HEK293 (cell line): ENCODE measurements around the gene HOXA3.
A peak's percentile ranks its signal among the peaks of the same experiment; 100 is the strongest.

Experiments
- FEZF1 ChIP-seq: fragments of 450-650 bp; formaldehyde crosslinking; IDR thresholded peaks from 2 replicates; pipeline ENCODE4 v1.5.1; 2016; ENCODE audit warnings: missing biosample characterization, missing genetic modification characterization
- GLIS2 ChIP-seq: fragments of 450-650 bp; formaldehyde crosslinking; IDR thresholded peaks from 2 replicates; pipeline ENCODE4 v1.5.1; 2016; ENCODE audit warnings: missing biosample characterization, missing genetic modification characterization
- HOXA7 ChIP-seq: sonication (generic); formaldehyde crosslinking; IDR thresholded peaks from 2 replicates; pipeline ENCODE4 v1.8.1; 2022; ENCODE audit warnings: missing genetic modification reagents, borderline replicate concordance
- MYNN ChIP-seq: fragments of 450-650 bp; formaldehyde crosslinking; IDR thresholded peaks from 2 replicates; pipeline ENCODE4 v1.5.1; 2016; ENCODE audit warnings: missing biosample characterization, missing genetic modification characterization, borderline replicate concordance
- MZF1 ChIP-seq: fragments of 450-650 bp; formaldehyde crosslinking; IDR thresholded peaks from 2 replicates; pipeline ENCODE4 v1.5.1; 2017; ENCODE audit warnings: missing biosample characterization, missing genetic modification characterization, borderline replicate concordance
- WT1 ChIP-seq: fragments of 450-650 bp; formaldehyde crosslinking; IDR thresholded peaks from 2 replicates; pipeline ENCODE4 v1.5.1; 2016; ENCODE audit warnings: missing biosample characterization, missing genetic modification characterization
- ZBTB17 ChIP-seq: fragments of 450-650 bp; formaldehyde crosslinking; IDR thresholded peaks from 2 replicates; pipeline ENCODE4 v1.5.1; 2016; ENCODE audit warnings: missing biosample characterization, missing genetic modification characterization
- ZEB2 ChIP-seq: fragments of 450-650 bp; formaldehyde crosslinking; IDR thresholded peaks from 2 replicates; pipeline ENCODE4 v1.5.1; 2016; ENCODE audit warnings: missing biosample characterization, missing genetic modification characterization
- ZFHX2 ChIP-seq: fragments of 450-650 bp; formaldehyde crosslinking; conservative IDR thresholded peaks from 2 replicates; pipeline ENCODE4 v1.5.1; 2016; ENCODE audit warnings: missing biosample characterization, missing genetic modification characterization
- ZFP3 ChIP-seq: fragments of 450-650 bp; formaldehyde crosslinking; IDR thresholded peaks from 2 replicates; pipeline ENCODE4 v1.5.1; 2016; ENCODE audit warnings: low read depth, missing biosample characterization, missing genetic modification characterization
- ZIC2 ChIP-seq: fragments of 450-650 bp; formaldehyde crosslinking; IDR thresholded peaks from 2 replicates; pipeline ENCODE4 v1.5.1; 2016; ENCODE audit warnings: missing biosample characterization, missing genetic modification characterization
- ZNF10 ChIP-seq: fragments of 450-650 bp; formaldehyde crosslinking; IDR thresholded peaks from 2 replicates; pipeline ENCODE4 v1.5.1; 2017; ENCODE audit warnings: missing biosample characterization, missing genetic modification characterization
- ZNF133 ChIP-seq: fragments of 450-650 bp; formaldehyde crosslinking; IDR thresholded peaks from 2 replicates; pipeline ENCODE4 v1.5.1; 2016; ENCODE audit warnings: missing biosample characterization, missing genetic modification characterization
- ZNF157 ChIP-seq: fragments of 450-650 bp; formaldehyde crosslinking; IDR thresholded peaks from 2 replicates; pipeline ENCODE4 v1.5.1; 2016; ENCODE audit warnings: missing biosample characterization, missing genetic modification characterization
- ZNF169 ChIP-seq: fragments of 450-650 bp; formaldehyde crosslinking; IDR thresholded peaks from 2 replicates; pipeline ENCODE4 v1.5.1; 2016; ENCODE audit warnings: missing biosample characterization, missing genetic modification characterization
- ZNF2 ChIP-seq: fragments of 450-650 bp; formaldehyde crosslinking; IDR thresholded peaks from 2 replicates; pipeline ENCODE4 v1.5.1; 2016; ENCODE audit warnings: missing biosample characterization, missing genetic modification characterization
- ZNF211 ChIP-seq: fragments of 450-650 bp; formaldehyde crosslinking; IDR thresholded peaks from 2 replicates; pipeline ENCODE4 v1.5.1; 2016; ENCODE audit warnings: low read depth, missing biosample characterization, missing genetic modification characterization
- ZNF530 ChIP-seq: fragments of 450-650 bp; formaldehyde crosslinking; IDR thresholded peaks from 2 replicates; pipeline ENCODE4 v1.5.1; 2016; ENCODE audit warnings: low read depth, missing biosample characterization, missing genetic modification characterization
- ZNF561 ChIP-seq: fragments of 450-650 bp; IDR thresholded peaks from 2 replicates; pipeline ENCODE4 v1.5.1; 2018; ENCODE audit warnings: missing biosample characterization, missing genetic modification characterization, borderline replicate concordance
- ZNF626 ChIP-seq: fragments of 450-650 bp; sonication (Bioruptor Pico); formaldehyde crosslinking; IDR thresholded peaks from 2 replicates; pipeline ENCODE4 v1.5.1; 2018; ENCODE audit warnings: missing biosample characterization, missing genetic modification characterization, inconsistent platforms
- ZNF629 ChIP-seq: fragments of 450-650 bp; formaldehyde crosslinking; IDR thresholded peaks from 2 replicates; pipeline ENCODE4 v1.5.1; 2017; ENCODE audit warnings: missing biosample characterization, missing genetic modification characterization
- ZNF654 ChIP-seq: fragments of 450-650 bp; formaldehyde crosslinking; IDR thresholded peaks from 2 replicates; pipeline ENCODE4 v1.5.1; 2016; ENCODE audit warnings: low read depth, missing biosample characterization, missing genetic modification characterization
- ZNF792 ChIP-seq: fragments of 450-650 bp; formaldehyde crosslinking; IDR thresholded peaks from 2 replicates; pipeline ENCODE4 v1.5.1; 2016; ENCODE audit warnings: missing biosample characterization, missing genetic modification characterization
- ZNF830 ChIP-seq: fragments of 450-650 bp; IDR thresholded peaks from 2 replicates; pipeline ENCODE4 v1.5.0; 2018; ENCODE audit warnings: missing biosample characterization, missing genetic modification characterization, low read depth, mild to moderate bottlenecking, moderate library complexity
- TF ChIP-seq, protein P1 (sequence below): fragments of 450-650 bp; formaldehyde crosslinking; optimal IDR thresholded peaks from 2 replicates; pipeline ENCODE3; 2016; ENCODE audit warnings: missing biosample characterization, mild to moderate bottlenecking, missing genetic modification characterization
- TF ChIP-seq, protein P2 (sequence below): fragments of 450-650 bp; formaldehyde crosslinking; IDR thresholded peaks from 2 replicates; pipeline ENCODE4 v1.5.1; 2016; ENCODE audit warnings: missing biosample characterization, missing genetic modification characterization
- TF ChIP-seq, protein P3 (sequence below): fragments of 450-650 bp; formaldehyde crosslinking; conservative IDR thresholded peaks from 2 replicates; pipeline ENCODE4 v1.5.1; 2016; ENCODE audit warnings: low read depth, missing biosample characterization, missing genetic modification characterization
- TF ChIP-seq, protein P4 (sequence below): fragments of 450-650 bp; formaldehyde crosslinking; IDR thresholded peaks from 2 replicates; pipeline ENCODE4 v1.5.1; 2017; ENCODE audit warnings: missing biosample characterization, missing genetic modification characterization
- TF ChIP-seq, protein P5 (sequence below): fragments of 450-650 bp; formaldehyde crosslinking; IDR thresholded peaks from 2 replicates; pipeline ENCODE4 v1.5.1; 2016; ENCODE audit warnings: missing biosample characterization, missing genetic modification characterization

The HOXA3 gene

DNA sequence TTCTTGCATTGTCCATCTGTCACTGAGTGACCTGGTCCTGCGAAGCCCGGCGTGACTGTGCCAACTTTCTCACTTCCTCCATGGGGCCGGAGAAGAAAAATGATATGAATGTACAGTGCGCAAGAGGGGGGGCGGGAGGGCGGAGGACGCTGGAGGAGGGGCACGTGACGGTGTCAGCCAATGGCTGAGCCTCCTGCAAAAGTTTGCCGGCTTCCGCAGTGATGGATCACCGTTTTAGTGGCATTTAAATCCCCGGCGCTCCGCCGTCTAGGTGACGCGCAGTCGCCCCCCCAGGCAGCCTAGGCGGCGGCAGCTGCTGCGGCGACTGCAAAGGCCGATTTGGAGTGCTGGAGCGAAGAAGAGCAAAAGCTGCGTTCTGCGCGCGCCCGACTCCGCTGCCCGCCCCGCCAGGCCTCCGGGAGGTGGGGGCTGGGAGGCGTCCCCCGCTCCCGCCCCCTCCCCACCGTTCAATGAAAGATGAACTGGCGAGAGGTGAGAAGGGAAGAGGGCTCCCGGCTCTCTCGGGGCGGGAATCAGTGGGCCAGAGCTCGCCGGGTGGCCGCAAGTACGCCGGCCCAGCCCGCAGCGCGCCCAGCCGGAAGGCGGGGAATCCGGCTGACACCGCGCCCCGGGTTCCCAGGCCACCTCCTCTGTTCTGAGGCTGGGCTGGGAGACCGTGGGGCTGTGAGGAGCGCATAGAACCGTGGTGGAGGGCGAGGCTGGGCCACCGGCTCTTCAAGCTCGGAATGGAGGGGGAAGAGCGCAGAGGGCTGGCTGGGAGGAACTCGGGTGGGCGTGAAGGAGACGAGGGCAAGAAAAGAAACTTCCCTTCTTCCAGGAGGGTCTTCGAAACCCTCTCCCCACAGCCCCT, 56.3 kb downstream of the HOXA3 start, which contains the start of gene HOXA1 (continued):
- TF ChIP-seq ZNF2 (tag by site-specific recombination) (peak; percentile 29; the same call in 1 of the 2 replicates), ZNF157 (tag by site-specific recombination) (no peak), ZNF830 (tag by site-specific recombination) (no peak), ZNF169 (tag by site-specific recombination) (no peak), MYNN (no peak), ZNF626 (tag by site-specific recombination) (no peak), ZFHX2 (no peak), ZNF654 (tag by site-specific recombination) (no peak), MZF1 (peak; percentile 15; the same call in 1 of the 2 replicates), ZNF133 (tag by site-specific recombination) (no peak), ZNF792 (tag by site-specific recombination) (no peak), ZNF561 (tag by site-specific recombination) (peak; percentile 28; the same call in 1 of the 2 replicates), ZNF530 (tag by site-specific recombination) (no peak), ZNF10 (tag by site-specific recombination) (no peak), ZNF629 (tag by site-specific recombination) (peak; percentile 23; the same call in 1 of the 2 replicates), ZEB2 (peak; percentile 69; the same call in 1 of the 2 replicates), WT1 (tag by site-specific recombination) (0 out of 2 replicates have a peak, but pooled peaks have one; percentile 34), ZIC2 (peak; percentile 81), ZFP3 (no peak), HOXA7 (CRISPR knock-in tag) (no peak), ZBTB17 (tag by site-specific recombination) (peak; percentile 61), FEZF1 (peak; percentile 38), GLIS2 (tag by site-specific recombination) (peak; percentile 17; the same call in 1 of the 2 replicates), ZNF211 (tag by site-specific recombination) (no peak)
- TF ChIP-seq, protein P1, sequence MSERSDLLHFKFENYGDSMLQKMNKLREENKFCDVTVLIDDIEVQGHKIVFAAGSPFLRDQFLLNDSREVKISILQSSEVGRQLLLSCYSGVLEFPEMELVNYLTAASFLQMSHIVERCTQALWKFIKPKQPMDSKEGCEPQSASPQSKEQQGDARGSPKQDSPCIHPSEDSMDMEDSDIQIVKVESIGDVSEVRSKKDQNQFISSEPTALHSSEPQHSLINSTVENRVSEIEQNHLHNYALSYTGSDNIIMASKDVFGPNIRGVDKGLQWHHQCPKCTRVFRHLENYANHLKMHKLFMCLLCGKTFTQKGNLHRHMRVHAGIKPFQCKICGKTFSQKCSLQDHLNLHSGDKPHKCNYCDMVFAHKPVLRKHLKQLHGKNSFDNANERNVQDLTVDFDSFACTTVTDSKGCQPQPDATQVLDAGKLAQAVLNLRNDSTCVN (tag by site-specific recombination): peak; percentile 89
- TF ChIP-seq, protein P2, sequence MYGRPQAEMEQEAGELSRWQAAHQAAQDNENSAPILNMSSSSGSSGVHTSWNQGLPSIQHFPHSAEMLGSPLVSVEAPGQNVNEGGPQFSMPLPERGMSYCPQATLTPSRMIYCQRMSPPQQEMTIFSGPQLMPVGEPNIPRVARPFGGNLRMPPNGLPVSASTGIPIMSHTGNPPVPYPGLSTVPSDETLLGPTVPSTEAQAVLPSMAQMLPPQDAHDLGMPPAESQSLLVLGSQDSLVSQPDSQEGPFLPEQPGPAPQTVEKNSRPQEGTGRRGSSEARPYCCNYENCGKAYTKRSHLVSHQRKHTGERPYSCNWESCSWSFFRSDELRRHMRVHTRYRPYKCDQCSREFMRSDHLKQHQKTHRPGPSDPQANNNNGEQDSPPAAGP (tag by site-specific recombination): no peak
- TF ChIP-seq, protein P3, sequence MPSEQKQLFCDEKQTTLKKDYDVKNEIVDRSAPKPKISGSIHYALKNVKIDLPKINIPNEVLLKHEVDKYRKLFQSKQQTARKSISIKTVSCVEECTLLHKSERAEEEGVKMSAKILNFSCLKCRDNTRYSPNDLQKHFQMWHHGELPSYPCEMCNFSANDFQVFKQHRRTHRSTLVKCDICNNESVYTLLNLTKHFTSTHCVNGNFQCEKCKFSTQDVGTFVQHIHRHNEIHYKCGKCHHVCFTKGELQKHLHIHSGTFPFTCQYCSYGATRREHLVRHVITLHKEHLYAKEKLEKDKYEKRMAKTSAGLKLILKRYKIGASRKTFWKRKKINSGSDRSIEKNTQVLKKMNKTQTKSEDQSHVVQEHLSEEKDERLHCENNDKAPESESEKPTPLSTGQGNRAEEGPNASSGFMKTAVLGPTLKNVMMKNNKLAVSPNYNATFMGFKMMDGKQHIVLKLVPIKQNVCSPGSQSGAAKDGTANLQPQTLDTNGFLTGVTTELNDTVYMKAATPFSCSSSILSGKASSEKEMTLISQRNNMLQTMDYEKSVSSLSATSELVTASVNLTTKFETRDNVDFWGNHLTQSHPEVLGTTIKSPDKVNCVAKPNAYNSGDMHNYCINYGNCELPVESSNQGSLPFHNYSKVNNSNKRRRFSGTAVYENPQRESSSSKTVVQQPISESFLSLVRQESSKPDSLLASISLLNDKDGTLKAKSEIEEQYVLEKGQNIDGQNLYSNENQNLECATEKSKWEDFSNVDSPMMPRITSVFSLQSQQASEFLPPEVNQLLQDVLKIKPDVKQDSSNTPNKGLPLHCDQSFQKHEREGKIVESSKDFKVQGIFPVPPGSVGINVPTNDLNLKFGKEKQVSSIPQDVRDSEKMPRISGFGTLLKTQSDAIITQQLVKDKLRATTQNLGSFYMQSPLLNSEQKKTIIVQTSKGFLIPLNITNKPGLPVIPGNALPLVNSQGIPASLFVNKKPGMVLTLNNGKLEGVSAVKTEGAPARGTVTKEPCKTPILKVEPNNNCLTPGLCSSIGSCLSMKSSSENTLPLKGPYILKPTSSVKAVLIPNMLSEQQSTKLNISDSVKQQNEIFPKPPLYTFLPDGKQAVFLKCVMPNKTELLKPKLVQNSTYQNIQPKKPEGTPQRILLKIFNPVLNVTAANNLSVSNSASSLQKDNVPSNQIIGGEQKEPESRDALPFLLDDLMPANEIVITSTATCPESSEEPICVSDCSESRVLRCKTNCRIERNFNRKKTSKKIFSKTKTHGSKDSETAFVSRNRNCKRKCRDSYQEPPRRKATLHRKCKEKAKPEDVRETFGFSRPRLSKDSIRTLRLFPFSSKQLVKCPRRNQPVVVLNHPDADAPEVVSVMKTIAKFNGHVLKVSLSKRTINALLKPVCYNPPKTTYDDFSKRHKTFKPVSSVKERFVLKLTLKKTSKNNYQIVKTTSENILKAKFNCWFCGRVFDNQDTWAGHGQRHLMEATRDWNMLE (tag by site-specific recombination): no peak
- TF ChIP-seq, protein P4, sequence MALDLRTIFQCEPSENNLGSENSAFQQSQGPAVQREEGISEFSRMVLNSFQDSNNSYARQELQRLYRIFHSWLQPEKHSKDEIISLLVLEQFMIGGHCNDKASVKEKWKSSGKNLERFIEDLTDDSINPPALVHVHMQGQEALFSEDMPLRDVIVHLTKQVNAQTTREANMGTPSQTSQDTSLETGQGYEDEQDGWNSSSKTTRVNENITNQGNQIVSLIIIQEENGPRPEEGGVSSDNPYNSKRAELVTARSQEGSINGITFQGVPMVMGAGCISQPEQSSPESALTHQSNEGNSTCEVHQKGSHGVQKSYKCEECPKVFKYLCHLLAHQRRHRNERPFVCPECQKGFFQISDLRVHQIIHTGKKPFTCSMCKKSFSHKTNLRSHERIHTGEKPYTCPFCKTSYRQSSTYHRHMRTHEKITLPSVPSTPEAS (tag by site-specific recombination): no peak
- TF ChIP-seq, protein P5, sequence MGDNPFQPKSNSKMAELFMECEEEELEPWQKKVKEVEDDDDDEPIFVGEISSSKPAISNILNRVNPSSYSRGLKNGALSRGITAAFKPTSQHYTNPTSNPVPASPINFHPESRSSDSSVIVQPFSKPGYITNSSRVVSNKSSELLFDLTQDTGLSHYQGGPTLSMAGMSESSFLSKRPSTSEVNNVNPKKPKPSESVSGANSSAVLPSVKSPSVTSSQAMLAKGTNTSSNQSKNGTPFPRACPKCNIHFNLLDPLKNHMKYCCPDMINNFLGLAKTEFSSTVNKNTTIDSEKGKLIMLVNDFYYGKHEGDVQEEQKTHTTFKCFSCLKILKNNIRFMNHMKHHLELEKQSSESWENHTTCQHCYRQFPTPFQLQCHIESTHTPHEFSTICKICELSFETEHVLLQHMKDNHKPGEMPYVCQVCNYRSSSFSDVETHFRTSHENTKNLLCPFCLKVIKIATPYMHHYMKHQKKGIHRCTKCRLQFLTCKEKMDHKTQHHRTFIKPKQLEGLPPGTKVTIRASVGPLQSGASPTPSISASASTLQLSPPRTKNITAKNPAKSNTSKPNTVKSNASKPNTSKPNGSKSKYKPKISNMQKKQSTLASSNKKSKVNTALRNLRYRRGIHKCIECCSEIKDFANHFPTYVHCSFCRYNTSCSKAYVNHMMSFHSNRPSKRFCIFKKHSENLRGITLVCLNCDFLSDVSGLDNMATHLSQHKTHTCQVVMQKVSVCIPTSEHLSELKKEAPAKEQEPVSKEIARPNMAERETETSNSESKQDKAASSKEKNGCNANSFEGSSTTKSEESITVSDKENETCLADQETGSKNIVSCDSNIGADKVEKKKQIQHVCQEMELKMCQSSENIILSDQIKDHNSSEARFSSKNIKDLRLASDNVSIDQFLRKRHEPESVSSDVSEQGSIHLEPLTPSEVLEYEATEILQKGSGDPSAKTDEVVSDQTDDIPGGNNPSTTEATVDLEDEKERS (tag by site-specific recombination): no peak
